ENCODE results near the gene MFAP3L. TPM values are rescaled to one million over a fixed set of nuclear protein-coding genes. Genes with fewer than 3 reads are reported as not detected.
A peak's percentile ranks its signal among the peaks of the same experiment; 100 is the strongest.

The MFAP3L gene
- polyA plus RNA-seq (2013, experiment 1 of 2): 4.8 TPM
- 5.2 TPM for polyA plus RNA-seq (2013, experiment 2 of 2)

DNA sequence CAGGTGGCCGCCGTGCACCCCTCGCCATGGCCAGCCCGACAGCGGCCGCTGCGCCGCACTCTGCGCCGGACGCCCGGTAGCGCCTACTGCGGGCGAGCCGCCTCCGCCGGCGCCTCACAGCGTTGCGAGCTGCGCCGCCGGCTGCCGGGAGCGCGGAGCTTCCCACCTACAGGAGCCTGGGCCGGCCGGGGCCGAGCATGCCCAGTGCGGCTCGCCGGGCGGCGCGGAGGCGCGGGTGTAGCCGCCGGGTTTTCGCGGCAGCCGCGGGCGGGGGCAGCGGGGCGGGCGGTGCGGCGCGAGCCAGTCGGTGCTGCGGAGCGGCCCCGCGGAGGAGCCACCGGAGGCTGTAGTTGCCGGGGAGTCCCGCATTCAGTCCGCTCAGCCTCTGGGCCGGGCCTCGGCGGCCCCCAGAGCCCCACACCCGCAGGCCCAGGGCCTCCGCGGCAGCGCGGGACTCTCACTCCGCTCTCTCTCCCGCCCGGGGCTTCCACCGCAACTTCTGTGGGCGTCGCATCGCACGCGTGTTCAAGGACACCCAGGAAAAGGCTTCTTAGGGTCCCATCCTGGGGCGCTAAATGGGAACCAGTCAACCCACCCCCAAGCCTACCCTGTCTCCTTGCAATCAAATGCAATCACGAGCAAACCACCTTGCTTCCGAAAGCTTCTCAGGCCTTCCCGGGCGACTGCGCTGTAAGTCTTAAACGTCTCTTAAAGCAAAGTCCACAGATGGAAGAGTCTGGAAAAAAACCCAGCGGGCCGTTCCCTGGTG lies at the start of gene MFAP3L:
Gene MFAP3L, minus strand, starts transcription at position 143 of the 769 bp plus-strand sequence. CDS start 20,518 bp downstream, outside the sequence.
- peak within 1 kb of the TSS; percentile 84 for H2BK15ac ChIP-seq (ENCODE audit: low read length)
- peak within 1 kb of the TSS; percentile 96 for H2BK5ac ChIP-seq (ENCODE audit: low read length)
- no CpG with 5 or more reads among the region's 86 CpGs for whole genome bisulfite sequencing, 2 donors (ENCODE audit: extremely low coverage in 2 of 2, insufficient read length in 2 of 2, insufficient replicate concordance in 1 of 2)
- peak within 1 kb of the TSS; percentile 90 for H3K9ac ChIP-seq (ENCODE audit: low read depth, low read length, poor library complexity)
- peak within 1 kb of the TSS; percentile 87 for H3K23ac ChIP-seq (ENCODE audit: low read depth, low read length, poor library complexity)
- H2AK5ac ChIP-seq (ENCODE audit: low read depth, low read length): peak within 1 kb of the TSS; percentile 66
- H3K27ac ChIP-seq (replicated peaks; ENCODE audit: low read length): peak within 1 kb of the TSS; percentile 88
- H3K36me3 ChIP-seq (replicated peaks in 1 of 2; ENCODE audit: control insufficient read depth in 2 of 2, insufficient read depth in 2 of 2, low read length in 2 of 2): no peaks in the 10 kb centered on the region
- H3K4me3 ChIP-seq (ENCODE audit: low read length in 2 of 2): peak within 1 kb of the TSS; percentile 82 to 88
- peak within 1 kb of the TSS; percentile 97 for H3K14ac ChIP-seq (ENCODE audit: low read length)
- peak within 1 kb of the TSS; percentile 94 for H3K18ac ChIP-seq (ENCODE audit: low read length)
- H2BK120ac ChIP-seq (ENCODE audit: low read depth, low read length): peak within 1 kb of the TSS; percentile 74
- peaks cover 2 to 6% of the 10 kb centered on the region in 2 donors for H3K4me1 ChIP-seq (ENCODE audit: control insufficient read depth in 2 of 2, insufficient read depth in 1 of 2, low read depth in 1 of 2, low read length in 2 of 2)
- no peaks in the 10 kb centered on the region for H3K79me1 ChIP-seq (ENCODE audit: low read depth, low read length)
- peak; percentile 89 for DNase-seq (ENCODE audit: low spot score)
- peak within 1 kb of the TSS; percentile 100 for H2AFZ ChIP-seq (ENCODE audit: low read length)
- H4K8ac ChIP-seq (ENCODE audit: low read depth, low read length): no peak within 1 kb of the TSS
- no peak within 1 kb of the TSS for H2BK12ac ChIP-seq (ENCODE audit: low read length)
- H3K9me3 ChIP-seq (replicated peaks in 1 of 2; ENCODE audit: control insufficient read depth in 2 of 2, insufficient read depth in 1 of 2, low read depth in 1 of 2, low read length in 2 of 2): no peaks in the 10 kb centered on the region
- H3K4ac ChIP-seq (ENCODE audit: low read length): no peak within 1 kb of the TSS
- H4K91ac ChIP-seq (ENCODE audit: low read depth, low read length, poor library complexity): no peak within 1 kb of the TSS
- H3K27me3 ChIP-seq (ENCODE audit: control insufficient read depth in 3 of 3, insufficient read depth in 3 of 3, low read depth in 1 of 3, low read length in 3 of 3): peaks cover 0 to 20% (median 7%) of the 10 kb centered on the region in 3 experiments
- H3K4me2 ChIP-seq (ENCODE audit: insufficient read depth, low read length, poor library complexity, severe bottlenecking): peak within 1 kb of the TSS; percentile 81

DNA sequence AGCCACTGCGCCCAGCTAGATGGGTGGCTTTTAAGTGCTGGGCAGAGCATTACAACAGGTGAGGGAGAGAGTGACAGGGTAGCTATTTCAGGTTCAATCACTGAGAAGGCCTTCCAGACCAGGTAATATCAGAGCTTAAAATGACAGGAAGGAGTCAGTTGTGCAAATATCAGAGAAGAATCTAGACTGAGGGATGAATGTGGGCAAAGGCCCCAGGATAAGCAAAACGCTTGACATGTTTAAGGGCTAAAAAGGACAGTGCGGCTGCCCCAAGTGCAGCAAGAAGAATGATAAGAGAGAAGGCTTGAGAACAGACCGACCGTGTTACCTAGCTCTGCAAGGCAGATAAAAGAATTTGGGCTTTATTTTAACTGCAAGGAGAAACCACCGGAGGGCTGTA lies 45.0 kb upstream of the MFAP3L start:
- Histone ChIP-seq H3K23ac (ENCODE audit: low read depth, low read length, poor library complexity) (no peak overlapping the region), H3K4me3 (ENCODE audit: low read length in 2 of 2) (no peak overlapping the region), H4K8ac (ENCODE audit: low read depth, low read length) (no peak overlapping the region), H3K14ac (ENCODE audit: low read length) (no peak overlapping the region), H4K91ac (ENCODE audit: low read depth, low read length, poor library complexity) (no peak overlapping the region), H2BK15ac (ENCODE audit: low read length) (no peak overlapping the region), H3K4ac (ENCODE audit: low read length) (no peak overlapping the region), H2BK120ac (ENCODE audit: low read depth, low read length) (no peak overlapping the region), H3K4me2 (ENCODE audit: insufficient read depth, low read length, poor library complexity, severe bottlenecking) (no peak overlapping the region), H3K36me3 (replicated peaks in 1 of 2; ENCODE audit: control insufficient read depth in 2 of 2, insufficient read depth in 2 of 2, low read length in 2 of 2) (peaks cover 18 to 97% of the 10 kb centered on the region in 2 donors), H3K27me3 (ENCODE audit: control insufficient read depth in 3 of 3, insufficient read depth in 3 of 3, low read depth in 1 of 3, low read length in 3 of 3) (no peaks in the 10 kb centered on the region), H3K4me1 (ENCODE audit: control insufficient read depth in 2 of 2, insufficient read depth in 1 of 2, low read depth in 1 of 2, low read length in 2 of 2) (no peaks in the 10 kb centered on the region), H2BK5ac (ENCODE audit: low read length) (no peak overlapping the region), H2AK5ac (ENCODE audit: low read depth, low read length) (no peak overlapping the region), H3K9me3 (replicated peaks in 1 of 2; ENCODE audit: control insufficient read depth in 2 of 2, insufficient read depth in 1 of 2, low read depth in 1 of 2, low read length in 2 of 2) (no peaks in the 10 kb centered on the region), H3K18ac (ENCODE audit: low read length) (no peak overlapping the region), H3K9ac (ENCODE audit: low read depth, low read length, poor library complexity) (no peak overlapping the region), H3K27ac (replicated peaks; ENCODE audit: low read length) (no peak overlapping the region), H2AFZ (ENCODE audit: low read length) (no peak overlapping the region), H2BK12ac (ENCODE audit: low read length) (no peak overlapping the region), H3K79me1 (ENCODE audit: low read depth, low read length) (no peaks in the 10 kb centered on the region)
- no peak for DNase-seq (ENCODE audit: low spot score)
- no CpG with 5 or more reads among the region's 6 CpGs for WGBS, 2 donors (ENCODE audit: extremely low coverage in 2 of 2, insufficient read length in 2 of 2, insufficient replicate concordance in 1 of 2)

DNA sequence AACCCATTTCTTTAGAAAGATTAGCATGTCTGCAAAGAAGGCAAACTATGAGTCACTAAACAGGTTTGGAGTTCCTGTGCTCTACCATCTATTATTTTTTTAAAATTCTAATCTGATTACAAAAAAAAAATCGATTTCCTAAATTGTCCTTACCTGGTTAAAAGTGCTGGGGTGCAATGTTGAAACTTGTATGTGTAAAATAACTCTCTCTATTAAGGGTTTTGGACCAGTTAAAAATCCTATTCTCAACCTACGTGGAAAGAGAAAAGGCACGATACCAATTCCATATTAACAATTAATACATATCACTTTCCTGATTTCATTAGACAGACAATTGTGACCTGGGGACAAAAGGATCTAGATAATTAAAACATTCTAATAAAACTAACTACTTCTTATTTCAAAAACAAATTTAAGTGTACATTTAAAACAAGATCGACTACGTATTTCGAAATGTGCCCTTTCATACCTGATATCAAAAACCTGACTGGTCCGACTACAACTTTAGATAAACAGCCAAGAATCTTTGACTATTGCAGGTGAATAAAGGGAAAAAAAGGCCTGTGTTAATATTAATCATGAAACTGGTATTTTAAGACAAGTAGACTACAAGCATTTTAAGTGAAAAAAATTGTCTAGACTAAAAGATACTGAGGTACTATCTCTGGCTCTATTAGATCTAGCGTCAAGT lies 42.4 kb upstream of the MFAP3L start:
- Histone ChIP-seq H2AFZ (ENCODE audit: low read length) (no peak overlapping the region), H2AK5ac (ENCODE audit: low read depth, low read length) (no peak overlapping the region), H3K36me3 (replicated peaks in 1 of 2; ENCODE audit: control insufficient read depth in 2 of 2, insufficient read depth in 2 of 2, low read length in 2 of 2) (peaks cover 15 to 95% of the 10 kb centered on the region in 2 donors), H3K9ac (ENCODE audit: low read depth, low read length, poor library complexity) (no peak overlapping the region), H3K14ac (ENCODE audit: low read length) (no peak overlapping the region), H2BK5ac (ENCODE audit: low read length) (no peak overlapping the region), H2BK15ac (ENCODE audit: low read length) (no peak overlapping the region), H3K9me3 (replicated peaks in 1 of 2; ENCODE audit: control insufficient read depth in 2 of 2, insufficient read depth in 1 of 2, low read depth in 1 of 2, low read length in 2 of 2) (no peaks in the 10 kb centered on the region), H3K4ac (ENCODE audit: low read length) (no peak overlapping the region), H3K23ac (ENCODE audit: low read depth, low read length, poor library complexity) (no peak overlapping the region), H3K79me1 (ENCODE audit: low read depth, low read length) (no peaks in the 10 kb centered on the region), H3K4me2 (ENCODE audit: insufficient read depth, low read length, poor library complexity, severe bottlenecking) (no peak overlapping the region), H3K4me3 (ENCODE audit: low read length in 2 of 2) (no peak overlapping the region), H2BK120ac (ENCODE audit: low read depth, low read length) (no peak overlapping the region), H3K18ac (ENCODE audit: low read length) (no peak overlapping the region), H3K27ac (replicated peaks; ENCODE audit: low read length) (no peak overlapping the region), H4K91ac (ENCODE audit: low read depth, low read length, poor library complexity) (no peak overlapping the region), H3K27me3 (ENCODE audit: control insufficient read depth in 3 of 3, insufficient read depth in 3 of 3, low read depth in 1 of 3, low read length in 3 of 3) (no peaks in the 10 kb centered on the region), H3K4me1 (ENCODE audit: control insufficient read depth in 2 of 2, insufficient read depth in 1 of 2, low read depth in 1 of 2, low read length in 2 of 2) (no peaks in the 10 kb centered on the region), H2BK12ac (ENCODE audit: low read length) (no peak overlapping the region), H4K8ac (ENCODE audit: low read depth, low read length) (no peak overlapping the region)
- WGBS, 2 donors (ENCODE audit: extremely low coverage in 2 of 2, insufficient read length in 2 of 2, insufficient replicate concordance in 1 of 2): 100% methylated on average over 2 of the region's 8 CpGs; no CpG with 5 or more reads in 1 of the 2 donors
- DNase-seq (ENCODE audit: low spot score): no peak

DNA sequence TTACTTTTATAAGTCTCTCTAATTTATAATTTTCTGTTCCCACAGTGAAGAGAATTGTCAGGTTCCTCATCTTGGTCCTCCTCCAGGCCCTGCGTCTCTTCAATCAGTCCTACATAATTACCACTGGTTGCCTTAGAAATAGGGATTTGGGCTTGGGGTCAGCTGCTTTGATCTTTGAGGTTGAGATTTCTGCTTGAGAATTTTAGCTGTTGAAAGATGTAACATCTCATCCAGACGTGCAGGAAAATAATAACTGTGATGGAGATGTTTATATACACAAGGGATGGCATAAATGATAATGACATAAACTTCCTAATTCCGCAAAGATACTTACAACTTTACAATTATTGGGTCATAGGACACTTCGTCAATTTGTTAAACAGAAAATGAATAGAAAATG lies 33.2 kb upstream of the MFAP3L start:
- H3K4me2 ChIP-seq (ENCODE audit: insufficient read depth, low read length, poor library complexity, severe bottlenecking): no peak overlapping the region
- H3K14ac ChIP-seq (ENCODE audit: low read length): no peak overlapping the region
- H3K23ac ChIP-seq (ENCODE audit: low read depth, low read length, poor library complexity): no peak overlapping the region
- H3K9ac ChIP-seq (ENCODE audit: low read depth, low read length, poor library complexity): no peak overlapping the region
- no CpG with 5 or more reads among the region's 4 CpGs for WGBS, 2 donors (ENCODE audit: extremely low coverage in 2 of 2, insufficient read length in 2 of 2, insufficient replicate concordance in 1 of 2)
- no peak overlapping the region for H4K91ac ChIP-seq (ENCODE audit: low read depth, low read length, poor library complexity)
- no peak overlapping the region for H2BK15ac ChIP-seq (ENCODE audit: low read length)
- no peak overlapping the region for H2AK5ac ChIP-seq (ENCODE audit: low read depth, low read length)
- no peak overlapping the region for H3K4me3 ChIP-seq (ENCODE audit: low read length in 2 of 2)
- no peak overlapping the region for H2BK5ac ChIP-seq (ENCODE audit: low read length)
- no peaks in the 10 kb centered on the region for H3K27me3 ChIP-seq (ENCODE audit: control insufficient read depth in 3 of 3, insufficient read depth in 3 of 3, low read depth in 1 of 3, low read length in 3 of 3)
- no peak overlapping the region for H2AFZ ChIP-seq (ENCODE audit: low read length)
- H2BK12ac ChIP-seq (ENCODE audit: low read length): no peak overlapping the region
- no peak overlapping the region for H3K27ac ChIP-seq (replicated peaks; ENCODE audit: low read length)
- peaks cover 13 to 75% of the 10 kb centered on the region in 2 donors for H3K36me3 ChIP-seq (replicated peaks in 1 of 2; ENCODE audit: control insufficient read depth in 2 of 2, insufficient read depth in 2 of 2, low read length in 2 of 2)
- H3K79me1 ChIP-seq (ENCODE audit: low read depth, low read length): no peaks in the 10 kb centered on the region
- no peak for DNase-seq (ENCODE audit: low spot score)
- no peaks in the 10 kb centered on the region for H3K4me1 ChIP-seq (ENCODE audit: control insufficient read depth in 2 of 2, insufficient read depth in 1 of 2, low read depth in 1 of 2, low read length in 2 of 2)
- H2BK120ac ChIP-seq (ENCODE audit: low read depth, low read length): no peak overlapping the region
- no peak overlapping the region for H4K8ac ChIP-seq (ENCODE audit: low read depth, low read length)
- no peak overlapping the region for H3K4ac ChIP-seq (ENCODE audit: low read length)
- H3K18ac ChIP-seq (ENCODE audit: low read length): no peak overlapping the region
- no peaks in the 10 kb centered on the region for H3K9me3 ChIP-seq (replicated peaks in 1 of 2; ENCODE audit: control insufficient read depth in 2 of 2, insufficient read depth in 1 of 2, low read depth in 1 of 2, low read length in 2 of 2)
